PC-9 (cell line): Measurements from ENCODE around the gene EPHB3. TPM values are rescaled to one million over a fixed set of nuclear protein-coding genes. Genes with fewer than 3 reads are reported as not detected.

Experiments
- BruUV-seq: library from RNA; stranded (reverse); fragments of 400-500 nt; replicated peaks from 2 replicates; lab custom pipeline; 2021; lab: Mats Ljungman, UMichigan
- CTCF ChIA-PET: fragments of 300-600 bp; sonication (Branson Sonifier 250); formaldehyde crosslinking; loops from one replicate; lab custom pipeline; 2022; ENCODE audit warnings: antibody characterized with exemption; lab: Charles Lee
- POLR2A ChIA-PET: fragments of 300-600 bp; sonication (Branson Sonifier 250); formaldehyde crosslinking; loops from one replicate; lab custom pipeline; 2022; ENCODE audit warnings: antibody characterized with exemption; ENCODE audit not compliant: unreplicated experiment; lab: Charles Lee
- DNase-seq, 2 experiments: peaks; one replicate each; pipeline versions ENCODE4 v3.0.0 to v3.0.0-alpha.2; 2015 to 2022; ENCODE audit warnings: mixed read lengths in 1 of 2
- H2AFZ ChIP-seq: fragments of 200-600 bp; sonication (generic); 2 replicates; pipeline ENCODE4 v1.8.1; 2017; ENCODE audit warnings: antibody characterized with exemption
- H3F3A ChIP-seq: fragments of 200-600 bp; sonication (generic); 2 replicates; pipeline ENCODE4 v1.8.1; 2017; ENCODE audit warnings: antibody characterized with exemption, mild to moderate bottlenecking, low read depth; ENCODE audit not compliant: insufficient read depth
- H3K27ac ChIP-seq: fragments of 200-600 bp; sonication (generic); 2 replicates; pipeline ENCODE4 v1.6.1; 2016; ENCODE audit warnings: mixed run types
- H3K27me3 ChIP-seq: fragments of 200-600 bp; sonication (generic); 2 replicates; pipeline ENCODE4 v1.6.1; 2016; ENCODE audit warnings: low read depth, mixed run types; ENCODE audit not compliant: insufficient read depth
- H3K36me3 ChIP-seq: fragments of 200-600 bp; sonication (generic); 2 replicates; pipeline ENCODE4 v1.6.1; 2016; ENCODE audit warnings: low read depth, mixed run types
- H3K4me1 ChIP-seq: fragments of 200-600 bp; sonication (generic); replicated peaks from 2 replicates; pipeline ENCODE4 v1.6.1; 2016; ENCODE audit warnings: mixed run types; ENCODE audit not compliant: insufficient read depth
- H3K4me2 ChIP-seq: fragments of 200-600 bp; sonication (generic); 2 replicates; pipeline ENCODE4 v1.6.1; 2017; ENCODE audit warnings: mixed run types
- H3K4me3 ChIP-seq: fragments of 200-600 bp; sonication (generic); 2 replicates; pipeline ENCODE4 v1.6.1; 2016; ENCODE audit warnings: mixed run types
- H3K79me2 ChIP-seq: fragments of 200-600 bp; sonication (generic); 2 replicates; pipeline ENCODE4 v1.6.1; 2017; ENCODE audit warnings: low read depth, mixed run types
- H3K9me2 ChIP-seq: fragments of 200-600 bp; sonication (generic); 2 replicates; pipeline ENCODE4 v1.8.1; 2017; ENCODE audit warnings: mild to moderate bottlenecking; ENCODE audit not compliant: insufficient read depth
- H3K9me3 ChIP-seq: fragments of 200-600 bp; sonication (generic); 2 replicates; pipeline ENCODE4 v1.8.1; 2016; ENCODE audit warnings: low read depth; ENCODE audit not compliant: insufficient read depth
- H4K20me1 ChIP-seq: fragments of 200-600 bp; sonication (generic); 2 replicates; pipeline ENCODE4 v1.8.1; 2017; ENCODE audit not compliant: insufficient read depth
- EZH2 ChIP-seq: fragments of 200-600 bp; sonication (generic); IDR thresholded peaks from 2 replicates; pipeline ENCODE4 v1.8.0; 2017; ENCODE audit warnings: antibody characterized with exemption, low read depth
- intact Hi-C: fragments of 100-400 bp; cut with micrococcal nuclease; formaldehyde crosslinking; loops from one replicate; pipeline ENCODE4 v1.10.0; 2022; ENCODE audit not compliant: unreplicated experiment
- total RNA-seq: library from RNA; stranded (reverse); gene quantifications from 2 replicates; pipeline ENCODE4 v1.2.3, GENCODE V29; 2021
- TF ChIP-seq, protein P1 (sequence below): fragments of 200-600 bp; sonication (generic); conservative IDR thresholded peaks from 2 replicates; pipeline ENCODE4 v1.6.1; 2017; ENCODE audit warnings: mixed run types, antibody characterized with exemption, mild to moderate bottlenecking, moderate library complexity

EPHB3 gene
- total RNA-seq, 1 experiment from 2014 or later, result 15.7 TPM

- no peaks in the 10 kb centered on the region for H3K9me2 ChIP-seq
- TF ChIP-seq, protein P1, sequence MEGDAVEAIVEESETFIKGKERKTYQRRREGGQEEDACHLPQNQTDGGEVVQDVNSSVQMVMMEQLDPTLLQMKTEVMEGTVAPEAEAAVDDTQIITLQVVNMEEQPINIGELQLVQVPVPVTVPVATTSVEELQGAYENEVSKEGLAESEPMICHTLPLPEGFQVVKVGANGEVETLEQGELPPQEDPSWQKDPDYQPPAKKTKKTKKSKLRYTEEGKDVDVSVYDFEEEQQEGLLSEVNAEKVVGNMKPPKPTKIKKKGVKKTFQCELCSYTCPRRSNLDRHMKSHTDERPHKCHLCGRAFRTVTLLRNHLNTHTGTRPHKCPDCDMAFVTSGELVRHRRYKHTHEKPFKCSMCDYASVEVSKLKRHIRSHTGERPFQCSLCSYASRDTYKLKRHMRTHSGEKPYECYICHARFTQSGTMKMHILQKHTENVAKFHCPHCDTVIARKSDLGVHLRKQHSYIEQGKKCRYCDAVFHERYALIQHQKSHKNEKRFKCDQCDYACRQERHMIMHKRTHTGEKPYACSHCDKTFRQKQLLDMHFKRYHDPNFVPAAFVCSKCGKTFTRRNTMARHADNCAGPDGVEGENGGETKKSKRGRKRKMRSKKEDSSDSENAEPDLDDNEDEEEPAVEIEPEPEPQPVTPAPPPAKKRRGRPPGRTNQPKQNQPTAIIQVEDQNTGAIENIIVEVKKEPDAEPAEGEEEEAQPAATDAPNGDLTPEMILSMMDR, result no peak
- TF ChIP-seq EZH2, result no peak
- ChIA-PET POLR2A (interaction anchor here (0.7 kb wide), 1 partner anchor 153 kb away, joined by 8 read pairs; no protein-coding TSS in a partner anchor), CTCF (interaction anchor here (0.6 to 0.7 kb wide), 2 partner anchors 15 to 93 kb away, joined by 3 to 12 read pairs; no protein-coding TSS in a partner anchor)
- peak overlapping the region; percentile 54; the same call in 1 of the 2 replicates for H2AFZ ChIP-seq
- no peaks in the 10 kb centered on the region for H3K9me3 ChIP-seq
- DNase-seq, result no peak
- no peak overlapping the region for H3K27ac ChIP-seq
- H4K20me1 ChIP-seq, result no peaks in the 10 kb centered on the region
- intact Hi-C loops, result no loop called here
- H3K27me3 ChIP-seq, result peaks cover 84% of the 10 kb centered on the region
- H3K36me3 ChIP-seq, result no peaks in the 10 kb centered on the region
- H3K4me1 ChIP-seq, result no peaks in the 10 kb centered on the region
- H3K4me2 ChIP-seq, result peak overlapping the region; percentile 61
- peak overlapping the region; percentile 36; the same call in 1 of the 2 replicates for H3K4me3 ChIP-seq
- no peaks in the 10 kb centered on the region for H3K79me2 ChIP-seq
- no TSS peak for BruUV-seq
- H3F3A ChIP-seq, result 0 out of 2 replicates have a peak, but pooled peaks cover 5% of the 10 kb centered on the region
These were observed 36.6 kb upstream of the EPHB3 start for GRCh38 chr3:184524981-184525336.

DNA sequence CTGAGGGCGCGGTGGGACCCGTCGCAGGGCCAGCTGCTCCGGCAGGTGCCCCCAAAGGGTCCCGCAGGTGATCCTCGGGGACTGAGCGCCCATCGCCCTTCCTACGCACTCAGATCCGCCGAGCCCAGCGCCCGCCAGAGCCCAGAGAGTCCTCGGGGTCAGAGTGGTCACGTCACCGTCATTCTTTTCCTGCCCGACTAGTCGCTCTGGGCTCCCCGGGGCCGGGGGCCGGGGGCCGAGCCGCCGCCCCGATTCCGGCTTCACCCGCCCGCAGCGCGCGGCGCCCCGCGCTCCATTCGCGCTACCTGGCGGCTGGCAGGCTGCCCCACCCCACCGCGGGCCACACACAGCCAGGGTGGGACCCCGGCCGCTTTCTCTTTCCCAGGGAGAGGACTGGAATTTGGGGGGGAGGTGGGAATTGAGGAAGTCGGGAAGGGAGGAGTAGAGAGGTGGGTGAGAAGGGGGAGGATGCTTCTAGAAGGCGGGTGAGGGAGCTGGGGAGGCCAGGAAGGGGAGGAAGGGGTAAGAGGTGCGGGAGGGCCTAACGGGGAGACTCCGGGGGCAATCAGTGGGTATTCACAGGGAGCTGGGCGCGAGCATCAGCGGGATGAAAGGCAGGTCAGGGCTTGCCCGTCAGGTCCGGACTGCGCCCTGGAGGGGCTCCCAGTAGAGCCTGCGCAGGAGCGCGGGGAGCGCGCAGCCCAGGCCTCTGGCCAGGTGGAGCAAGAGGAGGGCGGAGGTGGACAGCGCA lies 36.1 kb upstream of the EPHB3 start:
- Histone ChIP-seq H4K20me1 (no peaks in the 10 kb centered on the region), H3K4me1 (no peaks in the 10 kb centered on the region), H3F3A (0 out of 2 replicates have a peak, but pooled peaks cover 5% of the 10 kb centered on the region), H3K4me2 (peak overlapping the region; percentile 61), H3K9me3 (no peaks in the 10 kb centered on the region), H3K79me2 (no peaks in the 10 kb centered on the region), H3K27ac (no peak overlapping the region), H3K36me3 (no peaks in the 10 kb centered on the region), H3K27me3 (peaks cover 90% of the 10 kb centered on the region), H3K9me2 (no peaks in the 10 kb centered on the region), H2AFZ (peak overlapping the region; percentile 54; the same call in 1 of the 2 replicates), H3K4me3 (peak overlapping the region; percentile 36; the same call in 1 of the 2 replicates)
- ChIA-PET CTCF (interaction anchor here (0.6 to 1.2 kb wide), 3 partner anchors 15 to 154 kb away, joined by 3 to 12 read pairs (median 3); no protein-coding TSS in a partner anchor), POLR2A (interaction anchor here (0.7 kb wide), 1 partner anchor 153 kb away, joined by 8 read pairs; no protein-coding TSS in a partner anchor)
- BruUV-seq, result no TSS peak
- intact Hi-C loops, result no loop called here
- DNase-seq, result no peak
- no peak for TF ChIP-seq EZH2
- TF ChIP-seq, protein P1, result no peak

DNA sequence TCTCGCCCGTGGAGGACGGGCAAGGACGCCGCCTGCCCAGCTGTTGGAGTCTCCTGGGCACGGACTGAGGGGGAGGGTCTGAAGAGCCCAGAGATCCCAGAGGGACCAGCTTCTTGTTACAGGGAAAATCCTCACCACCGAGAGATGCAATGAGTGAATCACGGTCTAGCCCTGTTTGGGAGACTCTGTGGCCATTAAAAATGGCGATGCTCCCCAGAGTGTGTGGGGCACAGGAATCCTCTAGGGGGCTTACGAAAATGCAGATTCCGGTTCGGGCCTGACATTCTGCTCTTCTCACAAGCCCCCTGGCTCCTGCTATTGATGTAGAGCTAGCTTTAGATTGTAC lies 35.5 kb upstream of the EPHB3 start:
- H3K36me3 ChIP-seq, result no peaks in the 10 kb centered on the region
- no peak for TF ChIP-seq EZH2
- TF ChIP-seq, protein P1, result no peak
- H3K9me3 ChIP-seq, result no peaks in the 10 kb centered on the region
- no peaks in the 10 kb centered on the region for H3K9me2 ChIP-seq
- H3F3A ChIP-seq, result 0 out of 2 replicates have a peak, but pooled peaks cover 5% of the 10 kb centered on the region
- no peak overlapping the region for H3K4me2 ChIP-seq
- no peaks in the 10 kb centered on the region for H3K79me2 ChIP-seq
- H3K27ac ChIP-seq, result no peak overlapping the region
- POLR2A ChIA-PET, result no interaction called here
- no peak overlapping the region for H3K4me3 ChIP-seq
- peaks cover 95% of the 10 kb centered on the region for H3K27me3 ChIP-seq
- intact Hi-C loops, result no loop called here
- H3K4me1 ChIP-seq, result no peaks in the 10 kb centered on the region
- H2AFZ ChIP-seq, result no peak overlapping the region
- DNase-seq, result no peak
- CTCF ChIA-PET, result interaction anchor here (1.2 kb wide), 1 partner anchor 155 kb away, joined by 3 read pairs; no protein-coding TSS in a partner anchor
- no TSS peak for BruUV-seq
- no peaks in the 10 kb centered on the region for H4K20me1 ChIP-seq
